Midbrain (tissue), 1 donor: ENCODE measurements around the gene RNASE8.

Source experiments
- DNase-seq: peaks from one replicate; lab custom pipeline; 2025; lab: John Stamatoyannopoulos, UW

The RNASE8 gene

DNA sequence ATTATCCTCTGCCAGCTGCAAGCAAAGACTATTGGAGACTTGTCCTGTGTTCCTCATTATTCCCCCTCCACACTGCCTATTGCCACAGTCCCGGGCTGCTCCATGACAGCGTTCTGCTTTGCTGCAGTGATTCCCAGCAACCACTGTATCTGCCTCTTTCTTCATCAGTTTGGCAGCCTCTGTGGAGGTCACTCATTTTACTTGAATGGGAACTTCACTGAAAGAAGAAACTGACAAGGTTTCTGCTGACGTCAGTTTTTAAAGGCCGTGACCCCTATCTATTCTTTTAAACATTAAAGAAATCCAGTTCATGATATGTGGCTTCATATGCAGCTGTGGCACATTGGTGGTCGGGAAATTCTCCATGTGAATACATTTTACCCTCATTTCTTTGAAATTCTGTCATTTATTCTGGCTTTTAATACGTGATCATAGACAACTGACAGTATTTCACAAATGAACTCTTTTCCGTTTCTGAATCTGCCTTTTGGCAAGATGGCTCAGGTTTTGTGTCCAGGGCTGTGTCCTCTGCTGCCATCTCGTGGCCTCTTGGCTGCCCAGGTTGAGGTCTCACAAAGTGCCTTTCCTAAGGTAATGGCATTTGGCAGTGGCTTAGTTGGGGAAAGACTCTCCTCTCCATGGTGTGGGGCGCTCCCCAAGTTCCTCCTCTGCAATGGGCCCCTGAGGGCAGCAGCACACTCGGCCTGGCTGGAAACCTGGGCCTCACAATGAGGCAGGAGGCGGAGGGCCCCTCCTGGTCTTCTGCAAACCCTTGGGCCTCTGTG lies 49.1 kb downstream of the RNASE8 start:
- DNase-seq = peak; percentile 80

DNA sequence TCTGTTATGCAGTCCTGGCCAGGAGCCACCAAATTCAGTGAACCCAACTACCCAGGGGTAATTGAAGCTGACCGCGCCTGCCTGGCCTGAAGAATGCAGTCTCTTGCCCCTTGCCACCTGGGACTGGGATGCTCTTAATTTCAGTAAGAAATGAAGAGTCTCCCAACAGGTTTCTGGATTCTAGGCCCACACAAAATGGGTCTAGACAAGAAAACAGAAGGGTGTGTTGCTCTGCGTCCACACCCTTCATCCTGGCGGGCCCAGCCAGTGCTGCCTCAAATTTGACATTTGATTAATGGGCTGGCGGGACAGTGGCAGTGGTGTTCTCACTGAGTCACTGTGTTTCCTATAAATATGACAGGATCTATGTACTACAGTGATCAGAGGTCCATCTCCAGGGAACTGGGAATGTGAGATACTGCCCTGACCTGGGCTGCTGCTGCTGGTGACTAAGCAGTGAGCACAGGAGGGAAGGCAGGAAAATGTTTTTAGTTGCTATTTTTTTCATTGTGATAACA lies 49.7 kb downstream of the RNASE8 start:
- no peak for DNase-seq
